ENCODE measurements around the gene PRRX1. TPM values are rescaled to one million over a fixed set of nuclear protein-coding genes. Genes with fewer than 3 reads are reported as not detected.

The PRRX1 gene
- total RNA-seq (100 to 1,000 TPM in 6 of 10 donors, 10 to 100 TPM in 4; 29.7 to 113 (median 104) TPM), polyA plus RNA-seq (10 to 100 TPM; 23.0 to 25.6 TPM)
- long read RNA-seq, donor 1, full-length matches to known transcripts: 39 of 48 reads
- long read RNA-seq, donor 1, partial matches to known transcripts: 2 of 48 reads
- long read RNA-seq, donor 1, other reads (novel, unspliced or antisense): 7 of 48 reads
- long read RNA-seq, donor 2, full-length matches to known transcripts: 35 of 49 reads
- long read RNA-seq, donor 2, partial matches to known transcripts: 4 of 49 reads
- long read RNA-seq, donor 2, other reads (novel, unspliced or antisense): 10 of 49 reads
- long read RNA-seq, donor 3, partial matches to known transcripts: 0 of 11 reads
- long read RNA-seq, donor 3, other reads (novel, unspliced or antisense): 5 of 11 reads

DNA sequence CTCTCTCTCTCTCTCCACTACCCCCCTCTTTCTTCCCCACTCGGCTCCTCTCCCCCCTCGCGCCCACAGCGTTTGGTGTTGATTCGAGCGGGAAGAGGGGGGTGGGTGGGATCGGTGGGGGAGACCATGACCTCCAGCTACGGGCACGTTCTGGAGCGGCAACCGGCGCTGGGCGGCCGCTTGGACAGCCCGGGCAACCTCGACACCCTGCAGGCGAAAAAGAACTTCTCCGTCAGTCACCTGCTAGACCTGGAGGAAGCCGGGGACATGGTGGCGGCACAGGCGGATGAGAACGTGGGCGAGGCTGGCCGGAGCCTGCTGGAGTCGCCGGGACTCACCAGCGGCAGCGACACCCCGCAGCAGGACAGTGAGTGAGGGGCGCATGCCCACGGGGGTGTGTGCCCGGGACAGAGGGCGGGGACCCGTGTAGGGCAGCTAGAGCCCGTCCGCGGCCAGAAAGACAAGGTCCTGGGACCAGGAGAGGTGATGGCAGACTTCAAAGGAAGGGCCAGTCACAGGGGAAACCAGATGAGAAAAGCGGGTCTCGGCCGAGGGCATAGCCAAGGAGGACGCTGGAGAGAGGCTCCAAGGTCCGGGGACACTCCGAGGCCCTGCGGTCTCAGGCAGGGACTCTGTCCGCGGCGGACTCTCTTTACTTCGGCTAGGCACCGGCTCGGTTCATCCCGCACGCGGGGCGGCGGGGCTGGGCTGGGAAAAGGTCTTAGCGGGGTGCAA lies at the start of gene PRRX1:
Gene PRRX1, plus strand, starts transcription at position 39 of the 735 bp plus-strand sequence. Its CDS starts 88 bp downstream, at position 127.
- peak within 1 kb of the TSS; percentile 90 to 98 (median 94) for H3K27ac ChIP-seq
- H3K4me1 ChIP-seq: peaks cover 2 to 47% (median 17%) of the 10 kb centered on the region in 9 donors
- 1% methylated on average over 56 of the region's 56 CpGs for WGBS, 2 donors
- H3K36me3 ChIP-seq: peaks cover 0 to 6% (median 0%) of the 10 kb centered on the region in 9 donors
- peaks cover 0 to 100% (median 27%) of the 10 kb centered on the region in 7 donors for H3K27me3 ChIP-seq
- ATAC-seq (peak; percentile 9 to 78 (median 38)), DNase-seq (peak; percentile 44 to 47)
- peak within 1 kb of the TSS; percentile 54 to 87 (median 70) for H3K4me3 ChIP-seq
- no peaks in the 10 kb centered on the region for H3K9me3 ChIP-seq
- TF ChIP-seq, protein P1, sequence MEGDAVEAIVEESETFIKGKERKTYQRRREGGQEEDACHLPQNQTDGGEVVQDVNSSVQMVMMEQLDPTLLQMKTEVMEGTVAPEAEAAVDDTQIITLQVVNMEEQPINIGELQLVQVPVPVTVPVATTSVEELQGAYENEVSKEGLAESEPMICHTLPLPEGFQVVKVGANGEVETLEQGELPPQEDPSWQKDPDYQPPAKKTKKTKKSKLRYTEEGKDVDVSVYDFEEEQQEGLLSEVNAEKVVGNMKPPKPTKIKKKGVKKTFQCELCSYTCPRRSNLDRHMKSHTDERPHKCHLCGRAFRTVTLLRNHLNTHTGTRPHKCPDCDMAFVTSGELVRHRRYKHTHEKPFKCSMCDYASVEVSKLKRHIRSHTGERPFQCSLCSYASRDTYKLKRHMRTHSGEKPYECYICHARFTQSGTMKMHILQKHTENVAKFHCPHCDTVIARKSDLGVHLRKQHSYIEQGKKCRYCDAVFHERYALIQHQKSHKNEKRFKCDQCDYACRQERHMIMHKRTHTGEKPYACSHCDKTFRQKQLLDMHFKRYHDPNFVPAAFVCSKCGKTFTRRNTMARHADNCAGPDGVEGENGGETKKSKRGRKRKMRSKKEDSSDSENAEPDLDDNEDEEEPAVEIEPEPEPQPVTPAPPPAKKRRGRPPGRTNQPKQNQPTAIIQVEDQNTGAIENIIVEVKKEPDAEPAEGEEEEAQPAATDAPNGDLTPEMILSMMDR (IDR thresholded peaks at IDR 0.05): no peak
- intact Hi-C loops (cut with DNase I): loop anchor here in 9 of 10 donors (5.0 to 10.0 kb wide), 10 partner anchors 71 to 659 kb away; partner anchors contain the start of genes GORAB (in 5 of the 9) and NTMT2 (in 1 of the 9)

- peaks cover 0 to 8% (median 0%) of the 10 kb centered on the region in 11 donors for H3K9me3 ChIP-seq
- ATAC-seq: peak in 7 of 8 donors; percentile 38 to 85 (median 67)
- no peak overlapping the region for H3K4me3 ChIP-seq
- no peaks in the 10 kb centered on the region for H3K27me3 ChIP-seq
- H3K36me3 ChIP-seq: no peaks in the 10 kb centered on the region
- TF ChIP-seq, protein P1 (IDR thresholded peaks at IDR 0.05): no peak
- intact Hi-C loops (cut with DNase I): no loop called here
- DNase-seq: no peak
- WGBS, 2 donors: 38 to 50% methylated on average over 7 of the region's 7 CpGs
- peak overlapping the region in 5 of 10 donors; percentile 27 to 78 (median 57) for H3K27ac ChIP-seq
- peaks cover 0 to 32% (median 23%) of the 10 kb centered on the region in 9 donors for H3K4me1 ChIP-seq
These were observed 46.2 kb upstream of the PRRX1 start for GRCh38 chr1:170617591-170618330.

- Histone ChIP-seq H3K4me3 (no peak overlapping the region), H3K27me3 (no peaks in the 10 kb centered on the region), H3K36me3 (no peaks in the 10 kb centered on the region), H3K4me1 (peaks cover 0 to 32% (median 23%) of the 10 kb centered on the region in 9 donors), H3K27ac (peak overlapping the region in 5 of 10 donors; percentile 27 to 78 (median 57)), H3K9me3 (peaks cover 0 to 3% (median 0%) of the 10 kb centered on the region in 11 donors)
- intact Hi-C loops (cut with DNase I): no loop called here
- TF ChIP-seq, protein P1 (IDR thresholded peaks at IDR 0.05): no peak
- no peak for DNase-seq
- 85 to 92% methylated on average over 2 of the region's 2 CpGs for WGBS, 2 donors
- peak in 2 of 8 donors; percentile 71 to 75 for ATAC-seq
These were observed 45.5 kb upstream of the PRRX1 start for GRCh38 chr1:170618421-170618820.

Measured in heart right ventricle (tissue), 16 donors.